ENCODE results near the gene SRY. TPM values are rescaled to one million over a fixed set of nuclear protein-coding genes. Genes with fewer than 3 reads are reported as not detected.
A peak's percentile ranks its signal among the peaks of the same experiment; 100 is the strongest.

The SRY gene
- total RNA-seq, 1 donor from 2014 or later, result not detected

GRCh38 chrY:2797991-2798390, 10.5 kb upstream of the SRY start:
- TF ChIP-seq, protein P1, sequence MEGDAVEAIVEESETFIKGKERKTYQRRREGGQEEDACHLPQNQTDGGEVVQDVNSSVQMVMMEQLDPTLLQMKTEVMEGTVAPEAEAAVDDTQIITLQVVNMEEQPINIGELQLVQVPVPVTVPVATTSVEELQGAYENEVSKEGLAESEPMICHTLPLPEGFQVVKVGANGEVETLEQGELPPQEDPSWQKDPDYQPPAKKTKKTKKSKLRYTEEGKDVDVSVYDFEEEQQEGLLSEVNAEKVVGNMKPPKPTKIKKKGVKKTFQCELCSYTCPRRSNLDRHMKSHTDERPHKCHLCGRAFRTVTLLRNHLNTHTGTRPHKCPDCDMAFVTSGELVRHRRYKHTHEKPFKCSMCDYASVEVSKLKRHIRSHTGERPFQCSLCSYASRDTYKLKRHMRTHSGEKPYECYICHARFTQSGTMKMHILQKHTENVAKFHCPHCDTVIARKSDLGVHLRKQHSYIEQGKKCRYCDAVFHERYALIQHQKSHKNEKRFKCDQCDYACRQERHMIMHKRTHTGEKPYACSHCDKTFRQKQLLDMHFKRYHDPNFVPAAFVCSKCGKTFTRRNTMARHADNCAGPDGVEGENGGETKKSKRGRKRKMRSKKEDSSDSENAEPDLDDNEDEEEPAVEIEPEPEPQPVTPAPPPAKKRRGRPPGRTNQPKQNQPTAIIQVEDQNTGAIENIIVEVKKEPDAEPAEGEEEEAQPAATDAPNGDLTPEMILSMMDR (conservative IDR thresholded peaks at IDR 0.05; ENCODE audit: low read depth, low read length), result no peak
- H3K4me3 ChIP-seq (ENCODE audit: low read depth, low read length), result no peak overlapping the region
- no peak for DNase-seq (ENCODE audit: low read depth)

DNA sequence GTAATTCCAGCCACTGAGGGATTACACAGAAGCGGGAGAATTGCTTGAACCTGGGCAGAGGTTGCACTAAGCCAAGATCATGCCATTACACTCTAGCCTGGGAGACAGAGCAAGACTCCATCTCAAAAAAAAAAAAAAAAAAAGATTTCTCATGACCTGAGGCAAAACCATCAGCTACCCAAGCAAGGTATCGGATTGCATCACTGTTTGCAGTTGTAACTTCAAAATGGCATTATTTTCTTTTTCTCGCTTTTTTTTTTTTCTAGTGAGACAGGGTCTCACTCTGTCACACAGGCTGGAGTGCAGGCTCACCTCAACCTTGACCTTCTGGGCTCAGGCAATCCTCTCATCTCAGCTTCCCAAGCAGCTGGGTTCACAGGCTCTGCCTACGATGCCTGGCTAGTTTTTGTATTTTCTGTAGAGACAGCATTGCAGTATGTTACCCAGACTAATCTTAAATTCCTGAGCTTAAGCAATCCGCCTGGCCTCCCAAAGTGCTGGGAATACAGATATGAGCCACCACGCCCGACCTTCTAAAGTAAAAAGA, 9.6 kb upstream of the SRY start:
- TF ChIP-seq, protein P1 (conservative IDR thresholded peaks at IDR 0.05; ENCODE audit: low read depth, low read length), result no peak
- H3K4me3 ChIP-seq (ENCODE audit: low read depth, low read length), result no peak overlapping the region
- DNase-seq (ENCODE audit: low read depth), result no peak

- H3K4me3 ChIP-seq (ENCODE audit: low read depth, low read length), result no peak overlapping the region
- TF ChIP-seq, protein P1 (conservative IDR thresholded peaks at IDR 0.05; ENCODE audit: low read depth, low read length), result no peak
- no peak for DNase-seq (ENCODE audit: low read depth)
These were observed 2.3 kb upstream of the SRY start for GRCh38 chrY:2789756-2790155.

- H3K4me3 ChIP-seq (ENCODE audit: low read depth, low read length), result peak overlapping the region; percentile 37
- DNase-seq (ENCODE audit: low read depth), result no peak
- TF ChIP-seq, protein P1 (conservative IDR thresholded peaks at IDR 0.05; ENCODE audit: low read depth, low read length), result no peak
These were observed 488 bp downstream of the SRY start for GRCh38 chrY:2786876-2787512.

Other genes starting within 250 kb of the SRY start
- 334 and 379 TPM in 2 replicates for gene RPS4Y1, start 53.9 kb upstream of the SRY start, total RNA-seq
- 3.2 and 7.9 TPM in 2 replicates for gene ZFY, start 147.7 kb upstream of the SRY start, total RNA-seq